ENCODE results near the gene SGO2. TPM values are rescaled to one million over a fixed set of nuclear protein-coding genes. Genes with fewer than 3 reads are reported as not detected.

Gene SGO2
- total and polyA plus RNA-seq, 10 of the 15 experiments (the other 5 are each of a cell fraction or from before 2014, with no cell fraction given), result 15.8 to 55.2 (median 24.3) TPM

- no peaks in the 10 kb centered on the region for H3K9me3 ChIP-seq (replicated peaks; ENCODE audit: control insufficient read depth, insufficient read depth, low read length)
- DNase-seq (ENCODE audit: low read depth, low spot score), result no peak
- intact Hi-C loops (cut with micrococcal nuclease; ENCODE audit: unreplicated experiment) (no loop called here), in situ Hi-C loops (cut with MboI) (no loop called here)
- ATAC-seq, result no peak
- TF ChIP-seq BCL11A (IDR thresholded peaks at IDR 0.05; ENCODE audit: low read depth, low read length) (no peak), TCF3 (IDR thresholded peaks at IDR 0.05; ENCODE audit: borderline replicate concordance, insufficient read depth, low read depth, low read length) (no peak), PKNOX1 (IDR thresholded peaks at IDR 0.05) (no peak), RCOR1 (conservative IDR thresholded peaks at IDR 0.05; ENCODE audit: low read depth, low read length) (no peak), MYC (IDR thresholded peaks at IDR 0.05; ENCODE audit: insufficient read depth, insufficient read length, insufficient replicate concordance, low read length, severe bottlenecking) (no peak), MLLT1 (IDR thresholded peaks at IDR 0.05) (no peak), MEF2B (IDR thresholded peaks at IDR 0.05; ENCODE audit: partially characterized antibody, poor library complexity, severe bottlenecking) (no peak), RELA (IDR thresholded peaks at IDR 0.05; ENCODE audit: borderline replicate concordance, partially characterized antibody) (no peak), E4F1 (IDR thresholded peaks at IDR 0.05; ENCODE audit: borderline replicate concordance, partially characterized antibody) (no peak), RFX5 (IDR thresholded peaks at IDR 0.05; ENCODE audit: low read depth, low read length) (no peak), IKZF1 (conservative IDR thresholded peaks at IDR 0.05) (no peak), SMAD5 (IDR thresholded peaks at IDR 0.05; ENCODE audit: low read depth) (no peak), POU2F2 (IDR thresholded peaks at IDR 0.05; ENCODE audit: borderline replicate concordance, low read depth, low read length) (no peak)
- H2AFZ ChIP-seq (ENCODE audit: control insufficient read depth, low read depth, low read length), result no peak overlapping the region
- H3K79me2 ChIP-seq (ENCODE audit: control insufficient read depth, insufficient read depth, low read length), result no peaks in the 10 kb centered on the region
- H4K20me1 ChIP-seq (ENCODE audit: control insufficient read depth, insufficient read depth), result no peaks in the 10 kb centered on the region
- H3K27me3 ChIP-seq (replicated peaks in 1 of 2; ENCODE audit: control insufficient read depth in 2 of 2, insufficient read depth in 2 of 2, low read length in 1 of 2), result no peaks in the 10 kb centered on the region; a peak in 2 of 4 replicates
- BruUV-seq (replicated peaks), result no TSS peak
- CTCF ChIA-PET, result no interaction called here
- POLR2A ChIA-PET, result no interaction called here
- RAD21 ChIA-PET (ENCODE audit: unreplicated experiment), result no interaction called here
- no peak overlapping the region for H3K4me3 ChIP-seq
- no peak overlapping the region for H3K4me2 ChIP-seq (ENCODE audit: control insufficient read depth, insufficient read depth)
- H3K36me3 ChIP-seq (ENCODE audit: control insufficient read depth in 2 of 2, insufficient read depth in 2 of 2, low read length in 1 of 2), result no peaks in the 10 kb centered on the region
- no peak overlapping the region for H3K9ac ChIP-seq (ENCODE audit: control insufficient read depth, insufficient read depth, low read length)
- H3K27ac ChIP-seq (ENCODE audit: control insufficient read depth, insufficient read depth), result no peak overlapping the region
- H3K4me1 ChIP-seq (ENCODE audit: control insufficient read depth, insufficient read depth, low read length), result no peaks in the 10 kb centered on the region
- 0% methylated on average over 2 of the region's 2 CpGs for WGBS (ENCODE audit: insufficient coverage, insufficient replicate concordance, low lambda C conversion rate, missing lambda C conversion rate)
- SMC1A ChIA-PET (ENCODE audit: uncharacterized antibody, unreplicated experiment), result no interaction called here
- FAIRE-seq, result no peak
Measured at GRCh38 chr2:200624026-200624425, 98.0 kb downstream of the SGO2 start.

Measured in GM12878 (cell line).